GM21526 (cell line): Measurements from ENCODE around the gene ENAH.
A peak's percentile ranks its signal among the peaks of the same experiment; 100 is the strongest.

Experiments used
- ATAC-seq: cut with Tn5 transposase; IDR thresholded peaks from one replicate; pipeline ENCODE4 v1.9.1; 2021; ENCODE audit warnings: moderate library complexity; ENCODE audit not compliant: unreplicated experiment, low FRiP score

Gene ENAH

GRCh38 chr1:225508538-225509375 is 144.2 kb downstream of the ENAH start:
- ATAC-seq, result no peak

- ATAC-seq, result no peak
These were observed 146.2 kb downstream of the ENAH start for GRCh38 chr1:225506727-225507126.

DNA sequence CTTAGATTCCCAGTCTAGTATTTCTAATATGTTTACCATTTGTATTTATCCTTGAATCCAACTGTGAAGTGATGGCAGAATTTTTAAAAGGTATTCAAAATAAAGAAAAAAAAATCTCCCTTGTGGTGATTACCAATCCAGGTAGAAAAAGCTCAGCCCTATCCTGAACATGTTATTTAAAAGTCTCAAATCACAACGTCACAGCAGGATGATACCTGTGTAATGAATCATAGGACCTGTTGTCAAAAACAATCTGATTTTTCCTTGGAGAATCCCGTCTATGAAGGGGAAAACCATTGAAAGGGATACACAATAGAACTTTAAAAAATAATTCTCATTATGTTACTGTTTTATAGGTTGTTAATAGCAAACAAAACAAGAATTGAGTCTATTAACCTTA is 148.1 kb downstream of the ENAH start:
- ATAC-seq, result no peak

- ATAC-seq, result no peak
These were observed 152.2 kb downstream of the ENAH start for GRCh38 chr1:225500624-225501192.

DNA sequence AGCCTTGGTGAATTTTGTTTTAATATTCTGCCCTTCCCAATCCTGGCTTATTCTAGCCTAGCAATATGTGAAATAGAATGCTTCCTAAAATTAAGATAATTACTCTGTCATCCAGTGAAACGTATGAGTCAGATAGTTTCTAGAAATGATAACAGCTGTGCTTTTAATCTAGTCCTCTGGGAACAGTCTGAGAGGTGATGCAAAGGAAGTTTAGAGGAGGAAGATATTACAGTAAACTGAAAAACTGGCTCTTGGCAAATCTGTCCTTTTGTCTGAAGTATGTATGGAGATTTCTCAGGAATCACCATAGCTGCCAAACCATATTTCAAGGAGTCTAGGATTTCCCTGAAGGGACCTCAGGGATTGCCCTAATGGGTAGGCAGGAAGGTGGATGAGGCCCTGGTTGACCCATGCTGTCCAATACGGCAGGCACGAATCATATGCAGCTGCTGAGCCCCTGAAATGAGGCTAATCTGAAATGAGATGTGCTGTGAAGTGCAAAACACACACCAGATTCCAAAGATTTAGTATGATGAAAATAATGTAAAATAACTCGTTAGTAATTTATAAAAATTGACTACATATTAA is 154.3 kb downstream of the ENAH start:
- no peak for ATAC-seq

DNA sequence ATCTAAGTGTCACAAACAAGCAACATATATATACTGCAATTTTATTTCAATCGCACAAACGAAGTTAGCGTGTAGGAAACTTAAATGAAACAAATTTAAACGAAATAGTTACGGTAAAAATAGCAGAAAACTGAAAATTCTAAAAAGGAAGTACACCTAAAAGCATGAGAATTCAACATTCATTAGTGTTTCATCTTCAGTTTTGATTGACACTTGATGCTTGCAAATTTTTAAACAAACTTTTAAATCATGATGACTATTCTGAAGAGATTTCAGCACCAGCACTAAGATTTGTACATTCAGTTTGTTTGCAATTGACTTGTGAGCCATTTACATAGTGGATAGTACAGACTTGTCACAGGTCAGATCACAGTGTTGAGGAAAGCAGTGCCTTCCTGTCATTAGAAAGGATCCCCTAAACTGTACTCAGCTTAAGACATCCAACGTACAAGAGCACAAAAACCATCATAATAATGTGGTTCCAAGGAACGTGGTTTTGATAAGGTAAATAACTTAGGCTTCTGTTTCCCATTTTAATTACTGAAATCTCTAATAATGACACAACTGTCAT is 158.0 kb downstream of the ENAH start:
- ATAC-seq, result no peak

DNA sequence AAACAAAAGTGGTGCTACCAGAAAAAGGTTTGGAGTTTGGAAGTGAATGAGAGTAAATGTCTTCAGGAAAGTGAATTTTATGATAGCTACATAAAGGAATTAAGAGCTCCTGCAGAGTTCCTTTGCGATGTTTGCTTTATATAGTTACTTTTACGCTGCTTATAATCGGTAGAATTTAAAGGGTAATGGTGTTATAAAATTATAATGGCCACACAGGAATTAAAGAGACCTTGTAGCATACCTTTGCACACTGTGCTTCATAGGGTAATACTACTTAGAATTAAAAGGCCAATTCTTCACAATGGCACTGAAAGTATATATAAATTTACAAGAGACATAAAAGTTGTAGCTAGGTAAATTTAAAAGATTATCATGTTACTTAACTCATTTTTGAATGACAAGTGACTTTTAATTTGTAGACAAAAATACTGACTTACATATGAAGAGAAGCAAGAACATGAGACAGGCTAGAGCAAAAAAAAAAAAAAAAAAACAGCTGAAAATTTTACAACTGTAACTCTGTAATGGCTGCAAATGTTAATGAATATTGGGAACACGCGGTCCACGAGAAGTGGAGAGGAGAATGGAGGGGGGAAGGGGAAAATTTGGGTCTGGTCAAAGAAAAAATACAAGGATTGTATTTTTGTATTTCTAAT is 159.2 kb downstream of the ENAH start:
- ATAC-seq, result no peak

DNA sequence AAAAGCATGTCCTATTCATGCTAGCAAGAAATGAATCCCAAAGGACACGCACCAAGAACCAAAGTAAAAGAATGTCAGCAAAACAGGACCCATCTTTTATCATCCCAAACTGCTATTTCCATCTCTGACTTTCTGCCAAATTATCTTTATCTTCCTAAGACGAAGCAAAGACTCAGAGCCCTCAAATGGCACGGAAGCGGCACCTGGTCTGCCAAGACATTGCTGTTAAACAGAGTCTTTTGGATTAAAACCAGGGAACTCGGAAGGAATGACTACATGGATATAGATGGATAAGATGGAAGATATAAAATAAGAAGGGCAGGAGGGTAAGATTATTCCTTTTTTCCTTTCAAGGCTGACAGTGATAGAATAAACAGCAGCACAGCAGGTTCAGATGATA is 164.2 kb downstream of the ENAH start:
- no peak for ATAC-seq

GRCh38 chr1:225486856-225487255 is 166.1 kb downstream of the ENAH start:
- no peak for ATAC-seq

GRCh38 chr1:225485991-225486530 is 166.9 kb downstream of the ENAH start:
- no peak for ATAC-seq

GRCh38 chr1:225485226-225485625 is 167.7 kb downstream of the ENAH start:
- no peak for ATAC-seq

GRCh38 chr1:225484657-225485214 is 168.2 kb downstream of the ENAH start:
- no peak for ATAC-seq

DNA sequence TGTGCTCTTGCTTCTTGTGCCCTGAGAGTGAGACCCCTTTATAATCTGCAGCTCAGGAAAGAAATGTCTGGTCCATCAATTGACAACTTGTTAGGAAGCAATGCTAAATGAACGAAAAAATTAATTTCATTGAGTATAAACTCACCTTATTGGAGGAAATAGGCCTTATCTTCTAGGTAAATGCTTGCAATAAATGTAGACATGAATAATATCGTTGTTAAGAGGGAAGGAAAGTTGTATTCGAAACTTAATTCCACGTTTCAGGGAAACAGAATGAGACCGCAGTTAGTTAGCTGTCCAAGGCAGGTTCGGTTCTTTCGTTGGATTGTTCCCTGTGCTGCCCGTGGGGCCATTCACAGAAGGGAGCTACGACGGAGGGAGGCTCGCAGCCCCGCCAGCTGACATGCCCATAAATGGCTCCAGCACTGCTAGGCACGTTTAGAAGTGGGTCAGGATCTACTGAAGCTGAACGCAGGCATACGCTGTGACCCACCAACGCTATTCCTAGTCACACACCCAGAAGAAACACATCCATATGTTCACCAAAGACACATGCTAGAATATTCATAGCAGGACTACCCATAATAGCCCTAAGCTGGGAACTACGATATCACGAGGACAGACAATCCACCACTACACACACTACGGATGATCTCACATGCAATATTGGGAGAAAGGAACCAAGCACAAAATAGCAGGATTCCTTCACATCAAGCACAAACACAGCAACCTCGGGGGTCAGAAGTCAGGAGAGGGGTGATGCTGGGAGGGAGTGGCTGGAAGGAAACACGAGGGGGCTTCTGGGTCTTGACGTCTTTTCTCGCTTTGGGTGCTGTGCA is 168.9 kb downstream of the ENAH start:
- ATAC-seq, result no peak

- no peak for ATAC-seq
These were observed 170.4 kb downstream of the ENAH start for GRCh38 chr1:225482421-225482950.

DNA sequence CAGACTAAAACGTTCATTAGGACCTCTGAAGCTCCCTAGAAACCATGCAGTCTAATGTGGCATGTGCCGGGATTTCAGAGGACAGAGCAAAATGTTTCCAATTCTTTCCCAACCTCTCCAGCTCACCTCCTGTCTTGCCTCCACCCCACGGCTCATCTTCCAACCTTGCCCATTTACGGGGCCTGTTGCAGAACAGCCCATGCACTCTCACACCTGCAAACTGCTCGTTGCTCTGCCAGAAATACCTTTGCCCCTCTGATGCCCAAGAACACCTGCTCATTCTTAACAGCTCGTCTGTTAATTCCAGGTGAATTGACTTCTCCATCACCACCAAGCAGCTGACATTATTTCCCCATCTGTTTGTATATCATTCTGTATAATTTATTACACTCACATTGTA is 171.2 kb downstream of the ENAH start:
- ATAC-seq, result no peak

DNA sequence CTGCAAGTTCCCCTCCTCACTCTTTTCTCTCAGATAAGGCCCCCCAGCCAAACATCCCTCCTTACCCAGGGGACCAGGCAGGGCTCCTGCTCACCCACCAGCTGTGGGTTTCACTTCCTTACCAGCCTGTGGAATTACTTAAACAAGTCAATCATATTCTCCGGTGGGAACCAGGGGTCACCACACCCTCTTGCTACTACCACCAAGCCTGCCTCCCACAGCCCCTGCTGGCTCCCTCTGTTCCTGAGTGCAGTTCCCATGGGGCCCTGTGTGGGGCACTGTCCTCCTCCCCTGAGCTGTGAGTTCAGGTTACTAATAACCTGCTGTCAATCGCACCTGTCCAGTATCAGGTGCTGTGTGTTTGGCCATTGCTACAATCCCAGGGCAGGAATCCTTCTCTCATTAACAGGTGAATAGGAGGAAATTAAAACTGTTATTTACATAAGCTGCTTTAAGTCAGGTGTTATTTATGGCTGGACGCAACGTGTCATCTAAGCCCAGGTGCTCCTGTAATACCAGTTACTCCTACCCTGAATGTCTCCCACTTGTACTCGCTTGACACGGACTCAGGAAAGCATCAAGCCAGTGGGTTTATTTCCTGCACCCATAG is 172.0 kb downstream of the ENAH start:
- peak; percentile 82 for ATAC-seq

DNA sequence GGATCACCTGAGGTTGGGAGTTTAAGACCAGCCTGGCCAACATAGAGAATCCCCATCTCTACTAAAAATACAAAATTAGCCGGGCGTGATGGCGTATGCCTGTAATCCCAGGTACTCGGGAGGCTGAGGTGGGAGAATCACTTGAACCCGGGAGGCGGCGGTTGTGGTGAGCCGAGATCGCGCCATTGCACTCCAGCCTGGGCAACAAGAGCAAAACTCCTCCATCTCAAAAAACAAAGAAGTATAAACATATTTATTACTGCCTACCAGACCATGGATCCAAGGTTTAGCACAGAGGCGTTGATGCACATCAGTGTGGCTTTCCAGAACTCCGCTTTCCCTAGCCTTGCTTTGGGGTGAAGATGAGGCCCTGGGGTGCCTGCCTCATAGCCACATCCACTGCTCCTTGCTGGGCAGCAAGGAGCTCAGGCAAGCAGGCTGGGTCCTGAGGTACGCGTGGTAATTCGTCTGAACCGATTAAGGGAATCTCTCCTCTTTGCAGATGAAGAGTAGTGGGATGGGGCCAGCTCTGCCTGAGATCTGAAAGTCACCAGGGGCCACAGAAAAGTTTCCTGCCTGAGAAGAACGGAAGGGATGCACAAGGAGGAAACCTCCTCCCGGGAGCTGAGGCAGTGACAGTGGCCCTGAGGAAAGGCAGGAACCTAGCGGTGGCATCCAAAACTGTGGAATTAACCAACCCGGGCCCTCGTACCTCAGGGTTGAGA is 172.8 kb downstream of the ENAH start:
- ATAC-seq, result no peak

DNA sequence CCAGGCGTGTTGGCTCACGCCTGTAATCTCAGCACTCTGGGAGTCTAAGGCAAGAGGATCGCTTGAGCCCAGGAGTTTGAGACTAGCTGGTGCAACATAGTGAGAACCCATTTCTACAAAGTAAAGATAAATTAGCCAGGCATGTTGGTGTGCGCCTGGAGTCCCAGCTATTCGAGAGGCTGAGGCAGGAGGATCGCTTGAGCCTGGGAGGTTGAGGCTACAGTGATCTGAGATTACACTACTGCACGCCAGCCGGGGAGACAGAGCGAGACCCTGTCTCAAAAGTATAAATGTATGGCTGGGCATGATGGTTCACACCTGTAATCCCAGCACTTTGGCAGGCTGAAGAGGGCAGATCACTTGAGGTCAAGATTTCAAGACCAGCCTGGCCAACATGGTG is 173.6 kb downstream of the ENAH start:
- no peak for ATAC-seq
